SHP77 (cell line): ENCODE results near the gene LSM12.
A peak's percentile ranks its signal among the peaks of the same experiment; 100 is the strongest.
"Not testable (repeated sequence)": the region's sequence is repeated elsewhere in the genome, so short reads cannot be mapped to it uniquely, and the experiment has no call there.

ENCODE experiments used
- DNase-seq, 2 experiments: peaks; one replicate each; lab custom pipeline; 2025; lab: John Stamatoyannopoulos, UW

Gene LSM12

DNA sequence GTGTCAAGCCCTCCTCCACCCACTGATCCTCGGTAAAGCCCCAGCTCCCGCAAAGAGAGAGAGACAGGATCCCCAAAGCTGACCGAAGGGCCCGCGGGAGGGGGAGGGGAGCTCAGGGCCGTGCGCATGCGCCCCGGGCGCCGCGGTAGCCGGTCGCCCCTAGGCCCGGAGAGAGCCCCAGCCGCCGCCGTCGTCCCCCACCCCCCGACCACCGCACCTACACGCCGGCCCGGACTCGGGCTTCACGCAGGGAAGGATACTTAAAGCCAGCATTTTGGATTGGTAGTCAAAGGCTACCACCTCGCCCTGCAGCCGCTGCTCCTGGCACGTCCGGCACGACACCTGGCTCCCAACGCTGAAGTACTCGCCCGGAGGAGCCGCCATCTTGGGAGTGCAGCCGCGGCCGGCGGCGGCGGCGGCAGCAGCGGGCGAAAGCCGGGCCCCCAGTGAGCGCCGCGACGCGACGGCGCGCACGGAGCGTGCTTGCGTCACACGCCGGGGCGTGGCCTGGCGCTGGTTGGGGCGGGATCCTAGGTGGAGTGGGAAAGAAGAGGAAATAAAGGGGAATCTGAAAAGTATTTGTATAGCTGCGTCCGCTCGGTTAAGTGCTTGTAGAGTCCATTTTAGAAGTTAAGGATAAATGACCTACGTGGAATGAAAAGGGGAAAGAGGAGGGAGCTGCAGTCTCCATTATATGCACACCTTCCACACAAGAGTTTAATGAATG is at the start of gene LSM12:
Gene LSM12 (minus strand): TSS at position 468 of the 727 bp plus-strand sequence. CDS start 84 bp downstream, at position 384.
- DNase-seq: peak; percentile 91 to 93

DNA sequence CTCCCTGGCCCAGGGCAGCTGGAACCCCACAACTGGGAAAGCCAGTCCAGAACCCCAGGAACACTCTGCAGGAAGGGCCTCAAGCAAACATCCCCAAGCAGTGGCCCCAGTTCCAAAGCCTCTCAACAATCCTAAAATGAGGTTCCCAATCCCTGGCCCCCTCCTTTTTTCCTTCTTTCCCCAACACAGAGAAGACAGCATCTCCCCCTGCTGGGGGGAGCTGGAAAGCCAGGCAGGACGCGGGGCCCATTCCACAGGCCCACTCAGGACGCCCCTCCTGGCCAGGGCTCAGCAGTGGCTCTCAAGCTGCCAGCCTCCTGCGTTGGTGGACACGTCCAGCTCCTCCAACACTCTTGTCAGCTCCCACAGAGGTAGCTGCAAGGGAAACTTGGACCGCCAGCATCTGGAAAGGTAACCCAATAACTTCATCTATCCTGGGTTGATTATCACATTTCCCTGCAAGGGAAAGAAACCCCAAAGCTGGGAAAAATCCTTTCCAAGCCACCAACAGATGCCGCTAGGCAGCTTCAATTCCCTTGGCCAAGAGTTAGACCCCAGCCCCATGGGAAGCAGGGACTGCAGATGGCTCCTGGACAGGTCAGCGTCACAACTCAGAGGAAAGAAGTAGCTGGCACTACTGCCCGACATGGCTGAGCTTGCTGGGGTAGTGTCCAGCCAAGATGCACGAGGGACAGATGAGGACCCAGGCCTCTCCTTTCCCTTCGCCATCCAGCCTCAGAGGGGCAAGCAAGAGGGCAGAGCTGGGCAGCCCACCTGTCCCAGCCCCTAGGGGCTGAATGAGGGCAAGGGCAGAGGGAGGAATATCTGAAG is 49.3 kb upstream of the LSM12 start:
- peak; percentile 30 to 46 for DNase-seq

DNA sequence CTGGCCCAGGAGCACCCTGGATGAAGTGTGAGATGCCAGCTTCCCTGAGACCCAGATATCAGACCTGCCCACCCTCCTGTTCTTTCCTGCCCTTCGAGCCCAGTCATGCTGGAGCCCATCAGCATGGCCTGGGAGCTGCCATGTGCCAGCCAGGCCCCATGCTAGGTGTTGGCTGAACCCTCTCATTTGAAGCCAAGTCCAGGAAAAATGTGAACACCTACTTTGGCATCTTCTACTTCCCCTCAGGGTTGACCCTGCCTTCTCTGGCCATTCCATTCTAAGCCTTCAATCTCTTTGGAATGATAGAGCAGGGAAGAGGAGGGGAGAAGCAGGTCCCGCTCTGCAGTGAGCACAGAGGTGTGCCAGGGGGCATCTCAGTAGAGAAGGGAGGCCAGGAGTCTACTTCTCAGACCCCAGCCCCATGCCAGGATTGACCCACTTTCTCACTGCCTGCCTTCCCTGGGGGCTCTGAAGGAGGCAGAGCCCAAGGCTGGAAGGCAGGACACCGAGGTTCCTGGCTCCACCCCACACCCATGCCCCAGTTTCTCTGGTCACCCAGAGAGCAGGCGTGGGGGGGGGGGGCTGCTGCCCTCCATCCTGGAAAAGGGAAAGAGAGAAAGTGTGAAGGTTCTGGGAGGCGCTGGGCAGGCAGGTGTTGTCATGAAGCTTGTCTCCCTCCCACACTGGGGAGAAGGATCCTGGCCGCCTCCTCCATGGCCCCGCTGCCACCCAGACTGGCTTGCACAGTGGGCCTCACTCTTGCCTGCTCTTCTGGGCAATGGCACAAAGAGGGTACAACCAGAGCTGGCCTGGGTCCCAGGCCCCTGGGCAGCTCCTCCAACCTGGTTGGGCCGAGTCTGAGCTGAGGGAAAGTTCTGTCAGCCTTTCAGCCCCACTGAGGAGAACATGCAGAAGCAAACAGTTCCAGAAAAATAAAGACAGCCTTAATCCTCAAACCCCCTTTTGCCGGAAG is 47.7 kb upstream of the LSM12 start:
- no peak for DNase-seq

DNA sequence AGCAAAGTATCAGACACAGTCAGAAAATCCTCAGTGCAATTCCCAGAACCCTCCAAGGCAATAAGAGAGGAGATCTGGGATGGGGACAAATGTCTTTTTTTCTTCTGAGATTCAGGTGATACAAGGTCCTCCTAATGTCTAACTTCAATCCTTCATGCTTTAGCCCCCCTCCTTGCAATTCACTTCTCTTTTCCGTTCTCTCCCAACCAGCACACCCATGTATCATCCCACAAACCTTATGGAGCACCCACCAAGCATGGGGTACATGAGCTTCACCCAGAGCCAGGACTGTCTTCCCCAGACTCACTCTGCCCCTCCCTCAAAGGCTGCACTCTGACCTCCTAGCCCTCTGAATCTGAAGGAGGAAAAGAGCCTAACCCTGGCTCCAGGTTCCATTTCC is 46.9 kb upstream of the LSM12 start:
- no peak for DNase-seq

DNA sequence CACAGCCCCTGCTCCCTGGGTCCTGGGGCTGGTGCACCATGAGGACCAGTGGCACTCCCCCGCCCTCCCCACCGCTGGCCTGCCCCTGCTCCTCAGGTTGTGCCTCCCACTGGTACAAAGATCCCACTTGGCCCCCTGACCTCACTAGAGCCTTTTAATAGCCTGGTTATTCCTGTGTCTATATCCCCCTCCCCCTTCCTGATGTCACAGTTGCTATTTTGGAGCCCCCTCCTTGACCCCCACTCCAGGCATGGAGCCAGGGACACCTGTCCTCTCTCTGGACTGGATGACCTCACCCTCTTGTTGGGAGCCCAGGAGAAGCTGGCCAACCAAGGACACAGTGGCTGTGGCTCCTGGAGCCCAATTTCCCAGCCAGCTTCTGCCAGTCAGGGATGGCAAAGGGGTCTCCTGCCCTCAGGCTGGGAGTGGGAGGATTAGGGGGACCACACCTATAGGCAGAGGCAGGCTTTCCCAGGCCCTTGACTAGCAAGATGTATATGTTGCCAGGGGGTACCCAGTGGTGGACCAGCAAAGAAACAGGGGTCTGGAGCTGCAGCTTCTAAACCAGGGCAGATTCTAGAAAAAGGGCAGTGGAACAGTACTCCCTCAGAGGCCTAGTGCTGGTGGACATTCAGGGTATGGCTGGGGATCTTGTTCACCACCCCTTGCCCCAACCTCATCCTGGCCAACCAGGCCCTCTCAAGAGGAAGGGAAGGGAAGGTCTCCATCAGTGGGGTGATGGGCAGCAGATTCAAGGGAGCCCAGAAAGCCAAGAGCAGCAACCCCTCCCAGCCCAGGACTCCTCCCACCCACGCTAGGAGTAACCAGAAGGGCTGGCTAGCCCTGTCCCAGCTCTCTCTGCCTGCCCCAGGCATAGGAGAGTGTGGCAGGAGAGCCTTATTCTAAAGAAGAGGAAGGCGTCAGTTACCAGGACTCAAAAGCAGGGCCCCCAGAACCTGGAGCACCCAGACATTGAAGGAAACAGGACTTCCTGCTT is 46.1 kb upstream of the LSM12 start:
- peak; percentile 70 to 75 for DNase-seq

DNA sequence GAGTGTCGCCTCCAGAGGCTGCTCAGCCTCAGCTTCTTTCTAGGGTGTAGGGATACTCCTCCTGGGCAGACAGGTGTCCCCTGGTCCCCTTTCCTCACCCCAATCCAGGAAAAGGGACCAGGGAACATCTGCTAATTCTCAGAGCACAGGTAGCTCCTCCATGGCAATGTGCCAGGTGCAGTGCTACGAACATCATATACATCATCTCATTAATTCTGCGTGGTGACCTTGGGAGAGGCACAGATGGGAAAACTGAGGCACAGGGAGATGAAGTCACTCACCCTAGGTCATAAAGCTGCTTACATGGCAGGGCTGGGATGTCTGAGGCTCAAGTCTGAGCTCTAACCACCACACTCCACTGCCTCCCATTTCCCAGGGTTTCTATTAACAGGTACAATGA is 45.3 kb upstream of the LSM12 start:
- DNase-seq: no peak

DNA sequence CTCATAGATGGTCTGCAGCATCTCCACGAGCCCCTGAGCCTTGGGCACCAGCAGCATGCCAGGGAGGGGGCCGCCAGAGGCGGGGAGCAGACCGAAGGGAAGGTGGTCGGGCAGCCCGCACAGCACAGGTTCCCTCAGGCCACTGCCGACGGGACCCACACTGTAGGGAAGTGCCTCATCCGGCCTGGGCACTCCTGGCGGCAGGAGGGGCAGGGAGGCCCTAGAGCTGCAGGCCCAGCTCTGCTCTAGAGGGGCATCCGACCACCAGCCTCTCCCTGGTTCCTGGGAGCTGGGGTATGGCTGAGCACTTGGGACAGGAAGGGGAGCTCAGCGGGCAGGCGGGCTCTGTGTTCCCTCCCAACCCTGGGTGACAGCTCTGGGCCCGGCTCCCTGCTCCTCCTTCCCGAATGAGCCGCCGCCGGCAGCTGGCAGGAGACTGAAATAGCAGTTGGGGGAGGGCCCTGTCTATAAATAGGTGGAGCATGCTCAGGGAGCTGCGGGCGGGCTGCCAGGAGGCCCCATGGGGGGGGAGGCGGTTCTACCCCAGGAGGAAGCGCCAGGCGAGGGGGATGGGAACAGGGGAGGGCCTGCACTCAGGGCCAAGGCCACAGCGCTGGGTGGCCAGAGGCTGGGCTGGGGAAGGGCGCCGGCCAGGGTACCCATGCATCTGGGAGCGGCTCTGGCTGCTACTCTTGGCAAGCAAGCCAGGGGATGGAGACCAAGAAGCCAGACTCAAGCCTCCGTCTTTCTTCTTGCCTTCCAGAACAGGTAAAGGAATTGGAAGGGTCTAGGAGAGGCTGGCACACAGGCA is 44.6 kb upstream of the LSM12 start:
- DNase-seq: peak; percentile 96 to 99

DNA sequence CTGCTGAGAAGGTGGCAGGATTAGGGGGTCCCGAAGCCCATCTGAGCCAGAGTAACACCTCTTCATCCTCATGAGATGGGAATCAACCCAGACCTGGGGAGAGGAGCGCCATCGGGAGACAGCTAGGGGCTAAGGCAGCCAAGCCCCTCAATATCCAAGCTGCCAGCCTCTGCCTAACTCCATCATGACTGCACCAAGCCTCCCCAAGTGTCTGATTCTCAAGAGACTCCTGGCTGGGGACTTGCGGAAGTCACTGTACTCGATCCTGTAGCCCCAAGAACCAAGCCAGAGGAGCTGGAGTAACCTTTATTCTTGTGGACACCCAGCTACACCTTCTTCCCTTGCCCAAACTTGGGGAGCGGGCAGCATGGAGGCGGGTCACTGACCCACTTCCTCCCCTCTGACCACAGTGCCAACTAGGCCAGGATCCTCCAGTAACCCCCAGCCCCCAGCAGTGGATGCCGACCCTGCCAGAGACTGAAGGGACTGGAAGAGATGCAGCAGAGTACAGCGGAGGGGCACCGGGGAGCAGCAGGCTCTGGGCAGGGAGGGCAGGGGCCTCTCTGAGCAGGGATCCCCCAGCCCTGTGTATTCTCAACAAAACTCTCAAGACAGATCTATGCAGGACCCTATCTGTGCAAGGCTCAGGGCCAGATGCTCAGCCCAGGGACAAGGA is 43.7 kb upstream of the LSM12 start:
- no peak for DNase-seq

DNA sequence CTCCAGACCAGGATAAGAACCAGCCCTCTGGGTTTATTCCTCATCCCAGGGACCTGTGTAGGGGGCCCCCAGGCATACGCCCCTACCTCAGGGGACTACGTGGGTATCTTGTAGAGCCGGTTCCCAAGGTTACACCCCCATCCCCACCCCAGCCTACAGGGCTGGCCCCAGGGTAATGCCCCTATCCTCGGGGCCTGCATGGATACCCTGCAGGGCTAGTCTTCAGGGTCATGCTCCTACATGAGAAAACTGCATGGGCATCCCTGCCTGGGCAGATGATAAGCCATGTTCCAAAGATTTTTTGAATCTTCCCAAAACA is 42.8 kb upstream of the LSM12 start:
- no peak for DNase-seq

DNA sequence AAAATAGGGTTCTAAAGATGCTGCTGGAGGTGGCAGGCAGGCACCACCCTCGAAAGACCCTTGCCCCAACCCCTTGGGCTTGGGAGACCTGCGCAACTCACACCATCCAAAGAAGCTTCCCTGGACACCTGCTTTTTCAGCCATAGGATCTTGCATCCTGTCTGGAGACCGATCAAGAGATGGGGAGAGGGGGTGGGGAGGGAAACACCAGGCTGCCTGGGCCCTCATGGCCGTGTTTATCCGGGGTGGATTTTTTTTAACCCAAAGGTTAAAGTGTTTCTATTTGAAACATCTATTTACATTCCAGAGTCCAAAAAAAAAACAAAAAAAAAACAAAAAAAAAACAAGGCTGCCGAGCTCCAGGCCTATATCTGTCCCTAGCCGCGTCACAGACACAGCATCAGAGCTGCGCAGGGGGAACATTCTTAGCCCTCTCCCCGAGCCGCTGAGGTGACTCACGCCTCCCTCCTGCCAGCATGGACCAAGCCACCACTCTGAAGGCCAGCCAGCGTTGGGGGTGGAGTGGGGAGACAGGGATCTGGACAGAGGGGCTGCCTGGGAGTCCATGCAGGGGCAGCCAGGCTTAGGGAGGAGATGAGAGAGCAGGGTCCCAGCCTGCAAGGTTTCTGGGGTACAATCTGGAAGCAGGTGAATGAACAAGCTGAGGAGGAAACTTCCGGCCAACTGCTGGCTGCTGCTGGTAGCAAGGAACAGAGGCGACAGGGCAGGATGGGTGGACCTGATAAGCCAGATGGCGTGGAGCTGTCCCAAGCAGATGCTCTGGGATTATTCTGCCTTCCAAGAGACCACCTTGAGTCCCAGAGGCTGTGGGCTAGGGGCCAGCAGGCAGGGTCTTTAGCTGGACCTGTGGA is 42.2 kb upstream of the LSM12 start:
- DNase-seq: peak in 1 of 2 experiments; percentile 24

DNA sequence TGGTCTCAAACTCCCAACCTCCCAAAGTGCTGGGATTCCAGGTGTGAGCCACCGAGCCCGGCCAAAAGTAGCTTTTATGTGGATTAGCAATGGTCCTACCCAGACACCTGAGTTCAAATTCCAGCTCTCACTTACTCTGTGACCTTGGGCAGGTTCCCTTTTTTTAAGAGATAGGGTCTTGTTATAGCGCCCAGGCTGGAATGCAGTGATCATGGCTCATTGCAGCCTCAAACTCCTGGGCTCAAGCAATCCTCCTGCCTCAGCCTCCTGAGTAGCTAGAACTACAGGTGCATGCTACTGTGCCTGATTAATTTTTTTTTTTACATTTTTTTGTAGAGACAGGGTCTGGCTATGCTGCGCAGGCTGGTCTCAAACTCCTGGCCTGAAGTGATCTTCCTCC is 40.3 kb upstream of the LSM12 start:
- DNase-seq: no peak

DNA sequence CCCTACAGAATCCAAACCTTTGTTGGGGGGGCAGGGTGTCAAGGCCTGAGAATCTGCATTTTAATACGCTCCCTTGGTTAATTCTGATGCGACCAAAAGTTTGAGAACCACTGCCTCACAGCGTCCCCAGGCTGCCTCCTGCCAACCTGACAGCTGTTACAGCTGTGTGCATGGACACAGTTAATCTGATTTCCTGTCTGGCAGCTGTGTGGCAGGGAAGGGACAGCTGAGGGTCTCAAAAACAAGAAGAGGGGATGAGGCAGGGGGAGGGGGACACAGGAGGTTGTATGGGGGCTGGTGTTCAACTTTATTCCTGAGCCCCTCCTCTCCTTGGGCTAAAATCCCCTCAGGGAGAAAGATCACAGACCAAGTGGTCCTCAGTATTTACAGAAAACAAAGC is 39.5 kb upstream of the LSM12 start:
- no peak for DNase-seq

DNA sequence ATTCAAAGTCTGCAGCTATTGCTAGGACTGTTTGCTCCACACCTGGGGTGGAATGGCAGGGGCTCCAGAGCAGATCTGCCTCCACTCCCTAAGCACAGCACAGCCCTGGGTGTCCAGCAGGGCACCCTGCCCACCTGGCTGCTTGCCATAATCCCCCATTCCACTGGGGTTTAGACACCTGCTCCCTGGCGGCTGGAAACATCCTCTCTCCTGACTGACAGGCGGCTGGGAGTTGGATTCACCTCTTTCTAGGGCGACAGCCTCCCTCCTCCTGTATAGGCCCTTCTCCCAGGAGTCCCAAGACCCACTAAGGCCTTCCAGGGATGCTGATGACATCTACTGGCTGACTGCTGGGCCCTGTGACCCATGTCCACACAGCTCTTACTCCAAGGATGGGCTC is 39.0 kb upstream of the LSM12 start:
- peak; percentile 36 to 53 for DNase-seq

DNA sequence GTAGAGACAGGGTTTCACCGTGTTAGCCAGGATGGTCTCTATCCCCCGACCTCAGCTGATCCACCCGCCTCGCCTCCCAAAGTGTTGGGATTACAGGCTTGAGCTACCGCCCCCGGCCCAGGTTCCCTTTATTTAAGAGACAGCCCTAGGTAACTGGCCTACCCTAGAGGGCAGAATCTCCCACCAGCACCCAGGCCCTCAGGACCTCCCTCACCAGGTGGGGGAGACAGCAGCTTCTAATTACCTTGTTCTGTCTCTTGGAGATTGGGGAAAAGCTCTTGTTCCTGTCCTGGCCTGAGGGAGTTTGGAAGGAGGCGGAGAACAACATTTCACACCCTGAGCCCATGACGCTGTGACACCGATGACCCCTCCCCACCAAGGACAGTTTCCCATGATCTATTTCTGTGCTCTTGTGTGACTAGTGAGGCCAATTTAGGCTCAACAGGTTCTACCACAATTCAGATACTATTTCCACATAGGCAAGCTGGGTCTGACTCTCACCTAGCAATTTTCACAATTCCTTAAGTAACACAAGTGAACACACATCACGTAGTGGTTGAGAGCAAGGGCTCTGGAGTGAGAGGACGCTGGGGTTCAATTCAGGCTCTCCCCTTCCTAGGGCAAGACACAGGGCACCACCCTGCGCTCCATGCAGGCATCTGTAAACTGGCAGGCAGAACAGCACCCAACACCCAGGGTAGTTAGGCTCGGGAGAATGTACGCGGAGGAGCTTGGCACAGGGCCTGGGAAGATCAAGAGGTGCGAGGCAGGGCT is 36.6 kb upstream of the LSM12 start:
- DNase-seq: no peak

DNA sequence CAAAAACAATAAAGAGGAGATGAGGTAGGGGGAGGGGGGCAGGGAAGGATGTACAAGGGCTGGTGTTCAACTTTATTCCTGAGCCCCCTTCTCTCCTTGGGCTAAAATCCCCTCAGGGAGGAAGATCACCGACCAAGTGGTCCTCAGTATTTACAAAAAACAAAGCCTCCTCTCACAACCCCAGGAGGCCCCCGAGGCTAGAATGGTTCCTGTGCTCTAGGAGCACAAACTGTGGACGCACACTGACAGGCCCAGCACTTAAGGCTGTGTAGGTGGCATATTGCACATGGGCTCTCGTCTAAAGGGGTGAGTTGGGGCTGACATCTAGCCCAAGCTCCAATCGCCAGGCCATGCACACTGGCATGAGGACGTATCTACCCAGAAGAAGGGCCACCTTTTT is 35.4 kb upstream of the LSM12 start:
- not testable (repeated sequence) for DNase-seq

DNA sequence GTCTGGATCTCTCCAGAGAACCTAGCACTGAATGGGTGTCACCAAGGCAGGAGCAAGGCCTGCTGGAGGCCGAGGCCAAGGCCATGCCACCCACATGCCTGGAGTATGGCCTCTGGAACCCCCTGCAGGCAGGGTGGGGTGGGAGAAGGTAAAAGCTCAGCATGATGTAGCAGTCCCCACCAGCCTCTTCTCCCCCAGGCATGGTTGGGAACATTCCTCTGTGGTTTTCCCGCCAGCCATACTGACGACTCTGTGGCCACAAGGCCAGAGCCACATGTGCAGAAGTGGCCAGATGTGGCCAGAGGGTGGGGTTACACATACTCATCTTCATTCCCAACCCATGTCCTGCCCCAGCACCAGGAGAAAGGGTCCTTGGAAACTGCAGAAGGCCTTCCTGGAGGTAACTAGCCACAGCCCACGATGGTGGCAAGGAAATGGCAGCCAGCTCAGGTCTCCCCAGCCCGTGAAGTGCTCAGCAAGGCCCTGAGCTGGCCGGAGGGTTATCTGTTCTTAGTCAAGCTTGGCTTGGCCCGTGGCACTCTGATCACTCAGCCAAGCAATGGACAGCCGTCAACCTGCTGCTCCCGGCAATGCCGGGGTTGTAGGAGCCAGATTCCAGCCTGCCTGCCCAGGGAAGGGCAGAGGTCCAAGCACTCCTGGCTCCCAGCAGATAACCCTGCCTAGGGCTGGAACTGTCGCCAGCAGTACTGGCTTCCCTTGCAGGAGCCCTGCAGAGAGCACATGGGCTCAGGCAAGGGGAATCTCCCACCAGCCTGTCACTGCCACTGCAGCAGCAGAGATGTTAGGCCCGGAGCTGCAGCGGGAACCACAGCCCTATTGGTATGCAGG is 30.9 kb upstream of the LSM12 start:
- DNase-seq: no peak
